ENCODE results near the gene LHX5.

Gene LHX5

DNA sequence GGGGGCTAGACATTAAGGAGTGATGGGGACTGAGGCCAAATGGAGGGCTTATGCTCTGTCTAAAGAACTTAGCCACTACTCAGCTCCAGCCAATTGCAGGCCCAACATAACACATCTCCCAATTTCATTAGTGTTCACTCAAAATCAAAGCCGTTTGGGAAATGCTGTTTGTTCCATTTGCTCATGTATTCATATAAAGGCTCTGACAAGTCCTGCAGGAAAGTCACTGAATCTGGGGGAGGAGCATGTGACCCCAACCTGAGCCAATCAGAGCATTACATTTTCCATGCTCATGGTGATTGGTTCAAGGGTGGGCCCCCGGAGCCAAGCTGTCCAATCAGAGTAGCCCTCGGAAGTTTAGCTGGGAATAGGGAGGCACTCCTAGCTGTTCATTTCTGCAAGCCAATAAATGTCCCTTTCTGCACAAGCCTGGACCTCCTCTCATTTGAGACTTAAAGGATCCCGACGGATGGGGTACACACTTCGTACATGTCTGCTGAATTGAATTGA, 28.6 kb downstream of the LHX5 start:
- H3K27me3 ChIP-seq (ENCODE audit: control insufficient read depth in 1 of 2, insufficient read depth in 1 of 2, low read length in 2 of 2): peaks cover 75 to 82% of the 10 kb centered on the region in 2 experiments
- no peak overlapping the region for H3K4ac ChIP-seq (ENCODE audit: low read depth in 1 of 2, low read length in 2 of 2)
- no peak overlapping the region for H3K9ac ChIP-seq (ENCODE audit: low read length)
- no peak overlapping the region for H2AFZ ChIP-seq (ENCODE audit: low read depth, low read length)
- no peak for DNase-seq
- no peak overlapping the region for H3K18ac ChIP-seq (ENCODE audit: low read depth in 1 of 2, low read length in 2 of 2)
- H2BK120ac ChIP-seq (ENCODE audit: low read depth, low read length): no peak overlapping the region
- no peak overlapping the region for H4K91ac ChIP-seq (ENCODE audit: low read length)
- no peaks in the 10 kb centered on the region for H3K79me1 ChIP-seq (replicated peaks; ENCODE audit: low read length, poor library complexity, severe bottlenecking)
- no peak overlapping the region for H2AK5ac ChIP-seq (ENCODE audit: low read length, severe bottlenecking)
- H4K8ac ChIP-seq (ENCODE audit: low read length): no peak overlapping the region
- no peak overlapping the region for H3K23ac ChIP-seq (ENCODE audit: low read length in 2 of 2)
- no peak overlapping the region for H2BK5ac ChIP-seq (ENCODE audit: low read depth, low read length, poor library complexity, severe bottlenecking)
- no peak overlapping the region for H3K27ac ChIP-seq (ENCODE audit: low read length, poor library complexity, severe bottlenecking)
- H3K4me3 ChIP-seq (ENCODE audit: insufficient read depth in 1 of 2, low read depth in 1 of 2, low read length in 2 of 2): no peak overlapping the region
- no peaks in the 10 kb centered on the region for H3K36me3 ChIP-seq (ENCODE audit: control insufficient read depth in 1 of 2, insufficient read depth in 2 of 2, low read depth in 1 of 2, low read length in 2 of 2)
- H3K4me1 ChIP-seq (ENCODE audit: control insufficient read depth, insufficient read depth, low read depth, low read length): no peaks in the 10 kb centered on the region
- H2BK12ac ChIP-seq (ENCODE audit: low read length in 2 of 2): no peak overlapping the region
- peaks cover 3% of the 10 kb centered on the region for H3K9me3 ChIP-seq (ENCODE audit: control insufficient read depth, low read length)
- H3K4me2 ChIP-seq (ENCODE audit: low read length, poor library complexity, severe bottlenecking): no peak overlapping the region
- no peak overlapping the region for H2BK15ac ChIP-seq (ENCODE audit: low read depth, poor library complexity, severe bottlenecking)
- H3K14ac ChIP-seq (ENCODE audit: low read length in 2 of 2): no peak overlapping the region
- 91% methylated on average over 6 of the region's 6 CpGs for WGBS

DNA sequence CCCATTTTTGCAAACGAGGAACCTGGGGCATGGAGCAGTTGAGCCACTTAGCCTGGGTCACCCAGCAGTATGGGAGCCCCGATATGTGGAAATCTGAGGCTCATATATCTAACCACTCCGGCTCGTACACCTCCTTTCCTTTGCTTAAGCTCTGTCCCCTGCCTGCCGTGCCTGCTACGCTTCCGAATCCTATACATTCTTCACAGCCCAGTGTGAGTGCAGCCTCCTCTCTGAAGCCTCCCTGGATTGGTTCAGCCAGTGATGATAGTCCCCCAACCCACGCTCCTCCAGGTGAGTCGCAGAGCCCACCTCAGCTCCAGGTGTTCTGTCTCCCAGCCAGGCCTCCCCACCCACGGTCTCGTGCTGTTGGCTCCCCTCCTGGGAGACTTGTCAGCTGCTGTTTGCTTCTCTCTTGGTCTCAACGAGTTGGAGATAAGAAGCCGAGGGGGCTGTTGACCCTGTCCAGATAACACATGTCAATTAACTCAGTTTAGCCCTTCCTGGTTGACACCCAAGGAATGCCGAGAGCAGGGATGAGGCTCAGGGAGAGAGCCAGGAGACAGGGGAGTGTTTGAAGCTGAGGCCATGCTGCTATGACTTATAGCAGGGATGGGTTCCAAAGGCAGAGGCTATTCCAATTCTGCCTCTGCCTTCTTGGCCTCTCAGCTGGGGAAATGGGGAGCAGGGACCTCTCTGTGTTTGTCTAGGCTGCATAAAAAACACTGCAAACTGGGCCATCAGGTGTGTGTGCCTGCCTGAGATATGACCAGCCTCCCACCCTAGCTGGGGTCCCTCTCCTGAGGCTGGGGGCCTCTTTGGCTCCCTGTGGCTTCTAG, 30.5 kb downstream of the LHX5 start:
- Histone ChIP-seq H3K4me3 (ENCODE audit: insufficient read depth in 1 of 2, low read depth in 1 of 2, low read length in 2 of 2) (no peak overlapping the region), H3K4me2 (ENCODE audit: low read length, poor library complexity, severe bottlenecking) (no peak overlapping the region), H2BK5ac (ENCODE audit: low read depth, low read length, poor library complexity, severe bottlenecking) (no peak overlapping the region), H3K4ac (ENCODE audit: low read depth in 1 of 2, low read length in 2 of 2) (no peak overlapping the region), H3K27me3 (ENCODE audit: control insufficient read depth in 1 of 2, insufficient read depth in 1 of 2, low read length in 2 of 2) (peaks cover 74 to 77% of the 10 kb centered on the region in 2 experiments), H3K79me1 (replicated peaks; ENCODE audit: low read length, poor library complexity, severe bottlenecking) (no peaks in the 10 kb centered on the region), H3K14ac (ENCODE audit: low read length in 2 of 2) (no peak overlapping the region), H2AFZ (ENCODE audit: low read depth, low read length) (no peak overlapping the region), H3K23ac (ENCODE audit: low read length in 2 of 2) (no peak overlapping the region), H2AK5ac (ENCODE audit: low read length, severe bottlenecking) (no peak overlapping the region), H2BK12ac (ENCODE audit: low read length in 2 of 2) (no peak overlapping the region), H3K9me3 (ENCODE audit: control insufficient read depth, low read length) (peaks cover 3% of the 10 kb centered on the region), H2BK120ac (ENCODE audit: low read depth, low read length) (no peak overlapping the region), H2BK15ac (ENCODE audit: low read depth, poor library complexity, severe bottlenecking) (no peak overlapping the region), H4K8ac (ENCODE audit: low read length) (no peak overlapping the region), H3K27ac (ENCODE audit: low read length, poor library complexity, severe bottlenecking) (no peak overlapping the region), H4K91ac (ENCODE audit: low read length) (no peak overlapping the region), H3K36me3 (ENCODE audit: control insufficient read depth in 1 of 2, insufficient read depth in 2 of 2, low read depth in 1 of 2, low read length in 2 of 2) (no peaks in the 10 kb centered on the region), H3K18ac (ENCODE audit: low read depth in 1 of 2, low read length in 2 of 2) (no peak overlapping the region), H3K4me1 (ENCODE audit: control insufficient read depth, insufficient read depth, low read depth, low read length) (no peaks in the 10 kb centered on the region), H3K9ac (ENCODE audit: low read length) (no peak overlapping the region)
- DNase-seq: no peak
- WGBS: 36% methylated on average over 13 of the region's 14 CpGs

- Histone ChIP-seq H3K23ac (ENCODE audit: low read length in 2 of 2) (no peak overlapping the region), H4K8ac (ENCODE audit: low read length) (no peak overlapping the region), H3K9me3 (ENCODE audit: control insufficient read depth, low read length) (no peaks in the 10 kb centered on the region), H3K4ac (ENCODE audit: low read depth in 1 of 2, low read length in 2 of 2) (no peak overlapping the region), H3K27me3 (ENCODE audit: control insufficient read depth in 1 of 2, insufficient read depth in 1 of 2, low read length in 2 of 2) (peaks cover 66 to 69% of the 10 kb centered on the region in 2 experiments), H3K18ac (ENCODE audit: low read depth in 1 of 2, low read length in 2 of 2) (no peak overlapping the region), H3K36me3 (ENCODE audit: control insufficient read depth in 1 of 2, insufficient read depth in 2 of 2, low read depth in 1 of 2, low read length in 2 of 2) (no peaks in the 10 kb centered on the region), H3K4me2 (ENCODE audit: low read length, poor library complexity, severe bottlenecking) (no peak overlapping the region), H3K14ac (ENCODE audit: low read length in 2 of 2) (no peak overlapping the region), H3K79me1 (replicated peaks; ENCODE audit: low read length, poor library complexity, severe bottlenecking) (no peaks in the 10 kb centered on the region), H2BK12ac (ENCODE audit: low read length in 2 of 2) (no peak overlapping the region), H2BK5ac (ENCODE audit: low read depth, low read length, poor library complexity, severe bottlenecking) (no peak overlapping the region), H3K4me1 (ENCODE audit: control insufficient read depth, insufficient read depth, low read depth, low read length) (no peaks in the 10 kb centered on the region), H2BK15ac (ENCODE audit: low read depth, poor library complexity, severe bottlenecking) (no peak overlapping the region), H3K27ac (ENCODE audit: low read length, poor library complexity, severe bottlenecking) (no peak overlapping the region), H2AK5ac (ENCODE audit: low read length, severe bottlenecking) (no peak overlapping the region), H3K4me3 (ENCODE audit: insufficient read depth in 1 of 2, low read depth in 1 of 2, low read length in 2 of 2) (no peak overlapping the region), H4K91ac (ENCODE audit: low read length) (no peak overlapping the region), H3K9ac (ENCODE audit: low read length) (no peak overlapping the region), H2AFZ (ENCODE audit: low read depth, low read length) (no peak overlapping the region), H2BK120ac (ENCODE audit: low read depth, low read length) (no peak overlapping the region)
- no peak for DNase-seq
- 74% methylated on average over 7 of the region's 7 CpGs for WGBS
Measured at GRCh38 chr12:113440336-113440735, 31.3 kb downstream of the LHX5 start.

DNA sequence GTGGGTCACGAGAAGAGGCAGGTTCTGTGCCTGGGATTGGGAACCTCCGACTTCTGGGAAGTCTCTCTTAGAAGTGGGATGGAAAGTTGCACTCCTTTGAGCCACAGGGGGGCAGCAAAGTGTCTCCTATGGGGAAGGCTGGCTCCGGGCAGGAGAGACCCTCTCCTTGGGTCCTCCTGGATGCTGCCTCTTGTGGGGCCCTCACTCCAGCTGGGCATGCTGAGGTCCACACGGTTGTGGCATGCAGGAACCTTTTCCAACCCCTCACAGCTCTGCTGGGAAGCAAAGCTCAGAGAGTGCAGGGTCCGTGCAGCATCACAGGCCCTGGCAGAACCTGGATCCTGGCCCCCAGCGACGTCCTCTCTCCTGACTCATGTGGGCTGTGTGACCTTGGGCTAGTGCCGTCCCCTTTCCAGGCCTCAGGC, 32.1 kb downstream of the LHX5 start:
- Histone ChIP-seq H3K23ac (ENCODE audit: low read length in 2 of 2) (no peak overlapping the region), H3K4me2 (ENCODE audit: low read length, poor library complexity, severe bottlenecking) (no peak overlapping the region), H3K27me3 (ENCODE audit: control insufficient read depth in 1 of 2, insufficient read depth in 1 of 2, low read length in 2 of 2) (peaks cover 61% of the 10 kb centered on the region in 2 experiments), H3K4me3 (ENCODE audit: insufficient read depth in 1 of 2, low read depth in 1 of 2, low read length in 2 of 2) (no peak overlapping the region), H3K79me1 (replicated peaks; ENCODE audit: low read length, poor library complexity, severe bottlenecking) (no peaks in the 10 kb centered on the region), H3K18ac (ENCODE audit: low read depth in 1 of 2, low read length in 2 of 2) (no peak overlapping the region), H2BK5ac (ENCODE audit: low read depth, low read length, poor library complexity, severe bottlenecking) (no peak overlapping the region), H3K9ac (ENCODE audit: low read length) (no peak overlapping the region), H2AFZ (ENCODE audit: low read depth, low read length) (no peak overlapping the region), H3K4ac (ENCODE audit: low read depth in 1 of 2, low read length in 2 of 2) (no peak overlapping the region), H3K9me3 (ENCODE audit: control insufficient read depth, low read length) (no peaks in the 10 kb centered on the region), H2BK120ac (ENCODE audit: low read depth, low read length) (no peak overlapping the region), H2BK12ac (ENCODE audit: low read length in 2 of 2) (no peak overlapping the region), H3K14ac (ENCODE audit: low read length in 2 of 2) (no peak overlapping the region), H4K91ac (ENCODE audit: low read length) (no peak overlapping the region), H3K4me1 (ENCODE audit: control insufficient read depth, insufficient read depth, low read depth, low read length) (no peaks in the 10 kb centered on the region), H2BK15ac (ENCODE audit: low read depth, poor library complexity, severe bottlenecking) (no peak overlapping the region), H2AK5ac (ENCODE audit: low read length, severe bottlenecking) (no peak overlapping the region), H3K27ac (ENCODE audit: low read length, poor library complexity, severe bottlenecking) (no peak overlapping the region), H3K36me3 (ENCODE audit: control insufficient read depth in 1 of 2, insufficient read depth in 2 of 2, low read depth in 1 of 2, low read length in 2 of 2) (no peaks in the 10 kb centered on the region), H4K8ac (ENCODE audit: low read length) (no peak overlapping the region)
- 46% methylated on average over 8 of the region's 8 CpGs for WGBS
- DNase-seq: peak; percentile 48

Measured in mesenchymal stem cell (in vitro differentiated cells and primary cell).